CD4-positive, alpha-beta T cell treated with Interferon alpha-2 for 1 hour (primary cell): ENCODE results near the gene ERCC5.
A peak's percentile ranks its signal among the peaks of the same experiment; 100 is the strongest.

Source experiments
- DNase-seq, 2 donors: peaks; one replicate each; pipeline ENCODE4 v3.0.0-alpha.2; 2020 to 2022

Gene ERCC5

DNA sequence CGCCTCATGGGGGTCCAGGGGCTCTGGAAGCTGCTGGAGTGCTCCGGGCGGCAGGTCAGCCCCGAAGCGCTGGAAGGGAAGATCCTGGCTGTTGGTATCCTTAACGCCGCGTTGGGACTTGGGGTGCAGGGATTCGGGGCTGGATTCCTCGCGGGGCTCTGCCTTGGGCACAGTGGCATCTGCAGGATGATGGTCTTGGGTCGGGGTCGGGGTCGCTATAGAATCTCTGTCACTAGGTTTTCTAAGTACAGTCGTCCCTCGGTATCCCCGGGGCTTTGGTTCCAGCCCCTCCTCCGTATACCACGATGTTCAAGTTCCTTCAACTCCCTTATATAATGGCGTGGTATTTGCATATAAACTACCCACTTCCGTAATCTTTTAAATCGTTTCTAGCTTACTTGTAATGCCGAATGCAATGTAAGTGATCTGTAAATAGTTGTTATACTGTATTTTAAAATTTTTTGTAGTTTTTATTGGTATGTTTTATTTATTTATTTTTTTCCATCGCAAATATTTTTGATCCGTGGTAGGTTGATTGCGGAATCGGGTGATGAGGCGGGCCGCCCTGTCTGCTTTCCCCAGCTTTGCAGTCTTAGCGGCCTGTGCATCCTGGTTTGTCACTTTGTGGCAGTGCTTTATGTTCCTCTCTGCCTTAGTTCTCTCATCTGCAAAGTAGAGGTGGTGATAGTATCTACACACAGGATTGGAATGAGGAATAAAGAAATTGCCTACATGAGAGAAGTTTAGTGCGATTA, 606 bp downstream of the ERCC5 start:
- peak; percentile 38 to 60 for DNase-seq

DNA sequence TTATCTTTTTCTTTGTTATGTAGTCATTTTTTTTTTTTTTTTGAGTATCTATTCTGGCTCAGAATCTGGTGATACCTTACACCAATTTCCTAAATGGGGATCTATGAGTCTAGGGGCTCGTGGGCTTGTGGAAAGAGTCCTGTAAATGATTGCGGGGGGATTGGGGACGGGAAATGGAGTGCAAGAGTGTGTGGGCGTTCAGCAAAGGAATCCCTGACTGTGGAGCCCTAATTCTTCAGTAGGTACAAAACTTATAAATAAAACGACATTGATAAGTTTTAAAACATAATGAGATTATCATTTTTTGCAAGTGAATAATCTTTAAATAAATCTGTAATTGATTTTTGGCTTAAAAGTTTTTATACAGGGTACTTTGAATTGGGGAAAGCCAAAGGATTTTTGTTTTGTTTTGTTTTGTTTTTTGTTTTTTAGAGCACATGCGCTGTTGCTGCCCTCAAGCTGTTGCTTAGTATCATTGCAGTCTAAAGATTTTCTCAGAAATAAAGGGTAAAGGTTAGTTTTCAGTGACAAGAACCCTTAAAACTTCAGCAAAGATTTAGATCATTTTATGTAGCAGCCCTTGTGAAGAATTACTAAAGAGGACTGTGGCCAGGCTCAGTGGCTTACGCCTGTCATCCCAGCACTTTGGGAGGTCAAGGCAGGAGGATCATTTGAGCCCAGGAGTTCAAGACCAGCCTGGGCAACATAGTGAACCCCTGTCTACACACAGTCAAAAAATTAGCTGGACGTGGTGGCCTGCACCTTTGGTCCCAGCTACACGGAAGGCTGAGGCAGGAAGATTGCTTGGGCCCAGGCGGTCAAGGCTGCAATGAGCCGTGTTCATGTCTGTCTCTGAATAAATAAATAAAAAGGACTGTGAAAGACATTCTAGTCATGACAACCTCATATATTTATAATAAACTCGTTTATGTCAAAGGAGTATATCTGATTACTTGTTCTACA, 1.7 kb downstream of the ERCC5 start:
- peak in 1 of 2 donors; percentile 52 for DNase-seq

DNA sequence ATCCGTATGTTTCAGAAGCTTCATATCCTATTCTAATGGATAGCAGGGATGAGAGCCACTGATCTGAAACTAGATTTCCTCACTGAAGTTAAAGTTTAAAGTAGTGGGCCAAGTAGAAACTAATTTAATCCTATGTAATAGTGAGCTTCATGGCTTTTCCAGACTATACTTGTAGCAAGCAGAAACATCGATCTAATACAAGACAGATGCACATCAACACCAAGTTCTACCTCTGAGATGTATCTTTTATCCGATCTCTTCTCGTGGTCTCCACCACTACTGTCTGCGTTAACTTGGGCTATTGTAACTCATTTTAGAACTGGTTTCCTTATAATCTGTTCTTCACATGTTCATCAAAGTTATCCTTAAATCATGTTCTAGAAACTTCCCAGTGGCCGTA, 3.1 kb downstream of the ERCC5 start:
- no peak for DNase-seq

- no peak for DNase-seq
Observed at GRCh38 chr13:102852556-102852955, 6.7 kb downstream of the ERCC5 start.

GRCh38 chr13:102854675-102855074, 8.8 kb downstream of the ERCC5 start:
- DNase-seq: peak in 1 of 2 donors; percentile 27

DNA sequence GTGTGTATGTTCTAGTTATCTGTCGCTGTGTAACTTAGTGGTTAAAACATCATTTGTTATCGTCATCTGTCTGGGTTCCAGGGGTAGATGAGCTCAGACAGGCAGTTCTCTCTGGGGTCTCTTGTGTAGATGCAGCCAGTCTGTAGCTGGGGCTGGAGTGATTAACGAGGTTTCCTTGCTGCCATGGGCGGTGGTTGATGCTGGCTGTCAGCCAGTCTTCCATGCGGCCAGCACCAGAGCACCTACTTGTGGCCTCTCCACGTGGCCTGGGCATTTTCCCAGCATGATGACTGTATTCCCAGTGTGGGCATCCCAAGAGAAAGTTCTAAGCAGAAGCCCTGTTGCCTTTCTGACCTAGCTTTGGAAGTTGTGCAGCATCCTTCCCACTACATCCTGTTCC, 10.7 kb downstream of the ERCC5 start:
- DNase-seq: no peak

DNA sequence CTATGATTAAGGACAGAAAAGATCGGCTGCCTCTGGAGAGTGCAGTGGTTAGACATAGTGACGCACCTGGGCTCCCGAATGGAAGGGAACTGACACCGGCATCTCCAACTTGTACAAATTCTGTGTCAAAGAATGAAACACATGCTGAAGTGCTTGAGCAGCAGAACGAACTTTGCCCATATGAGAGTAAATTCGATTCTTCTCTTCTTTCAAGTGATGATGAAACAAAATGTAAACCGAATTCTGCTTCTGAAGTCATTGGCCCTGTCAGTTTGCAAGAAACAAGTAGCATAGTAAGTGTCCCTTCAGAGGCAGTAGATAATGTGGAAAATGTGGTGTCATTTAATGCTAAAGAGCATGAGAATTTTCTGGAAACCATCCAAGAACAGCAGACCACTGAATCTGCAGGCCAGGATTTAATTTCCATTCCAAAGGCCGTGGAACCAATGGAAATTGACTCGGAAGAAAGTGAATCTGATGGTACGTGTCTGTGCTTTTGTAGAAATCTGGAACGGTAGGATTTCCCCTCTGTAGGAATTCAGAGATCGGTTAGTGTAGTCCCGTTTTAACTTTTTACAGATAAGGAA, 16.9 kb downstream of the ERCC5 start:
- no peak for DNase-seq

DNA sequence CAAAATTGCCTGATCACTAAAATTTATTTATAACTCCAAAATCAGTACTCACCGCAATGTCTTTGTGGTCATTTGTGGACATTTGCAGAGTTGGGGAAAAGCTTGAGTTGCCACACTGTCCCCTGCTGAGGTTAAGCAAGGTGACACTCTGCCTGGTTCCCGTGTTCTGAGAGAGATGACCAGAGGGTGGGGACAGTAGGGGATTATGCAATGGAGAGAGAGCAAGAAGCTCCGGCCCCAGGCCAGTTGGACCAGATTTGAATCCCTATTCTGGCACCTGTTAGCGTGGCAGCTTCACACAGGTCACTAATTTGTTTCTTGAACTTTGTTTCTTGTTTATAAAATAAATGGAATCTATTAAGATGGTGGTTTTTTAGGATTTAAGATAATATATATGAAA, 17.8 kb downstream of the ERCC5 start:
- DNase-seq: no peak

- no peak for DNase-seq
Observed at GRCh38 chr13:102868366-102868936, 22.6 kb downstream of the ERCC5 start.

GRCh38 chr13:102869948-102870676, 24.3 kb downstream of the ERCC5 start:
- no peak for DNase-seq

- peak; percentile 33 to 63 for DNase-seq
Observed at GRCh38 chr13:102870677-102871415, 25.0 kb downstream of the ERCC5 start.

DNA sequence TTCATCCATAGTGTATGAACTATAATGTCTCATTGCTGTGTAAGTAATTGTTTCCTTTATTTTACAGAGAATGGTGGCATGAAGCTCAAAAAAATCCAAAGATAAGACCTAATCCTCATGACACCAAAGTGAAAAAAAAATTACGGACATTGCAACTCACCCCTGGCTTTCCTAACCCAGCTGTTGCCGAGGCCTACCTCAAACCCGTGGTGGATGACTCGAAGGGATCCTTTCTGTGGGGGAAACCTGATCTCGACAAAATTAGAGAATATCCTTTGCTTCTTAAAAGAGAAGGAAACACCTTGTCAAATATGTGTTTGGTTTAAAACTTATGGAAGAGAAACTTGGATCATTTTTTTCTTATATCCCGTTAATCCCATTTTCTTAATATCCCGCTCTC, 26.3 kb downstream of the ERCC5 start:
- no peak for DNase-seq

DNA sequence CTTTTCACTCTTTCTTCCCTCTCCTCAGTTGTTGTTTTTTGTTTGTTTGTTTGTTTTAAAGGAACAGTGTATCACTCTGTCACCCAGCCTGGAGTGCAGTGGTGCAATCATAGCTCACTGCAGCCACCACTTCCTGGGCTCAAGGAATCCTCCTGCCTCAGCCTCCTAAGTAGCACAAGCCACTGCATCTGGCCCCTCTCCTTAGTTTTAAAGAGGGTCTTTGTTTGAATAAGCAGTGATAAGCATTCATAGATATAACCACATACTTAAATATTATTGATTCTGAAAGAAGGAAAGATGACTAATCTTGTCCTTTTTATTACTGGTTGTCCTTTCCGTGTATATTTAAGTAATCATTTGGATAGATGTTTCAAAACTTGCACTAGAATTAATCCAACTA, 26.7 kb downstream of the ERCC5 start:
- no peak for DNase-seq

GRCh38 chr13:102873653-102874052, 27.8 kb downstream of the ERCC5 start:
- DNase-seq: no peak

DNA sequence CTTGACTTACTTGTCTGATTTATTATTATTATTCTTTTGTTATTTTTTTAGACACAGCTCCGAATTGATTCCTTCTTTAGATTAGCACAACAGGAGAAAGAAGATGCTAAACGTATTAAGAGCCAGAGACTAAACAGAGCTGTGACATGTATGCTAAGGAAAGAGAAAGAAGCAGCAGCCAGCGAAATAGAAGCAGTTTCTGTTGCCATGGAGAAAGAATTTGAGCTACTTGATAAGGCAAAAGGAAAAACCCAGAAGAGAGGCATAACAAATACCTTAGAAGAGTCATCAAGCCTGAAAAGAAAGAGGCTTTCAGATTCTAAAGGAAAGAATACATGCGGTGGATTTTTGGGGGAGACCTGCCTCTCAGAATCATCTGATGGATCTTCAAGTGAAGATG, 29.4 kb downstream of the ERCC5 start:
- DNase-seq: no peak

GRCh38 chr13:102877303-102877702, 31.5 kb downstream of the ERCC5 start:
- no peak for DNase-seq

DNA sequence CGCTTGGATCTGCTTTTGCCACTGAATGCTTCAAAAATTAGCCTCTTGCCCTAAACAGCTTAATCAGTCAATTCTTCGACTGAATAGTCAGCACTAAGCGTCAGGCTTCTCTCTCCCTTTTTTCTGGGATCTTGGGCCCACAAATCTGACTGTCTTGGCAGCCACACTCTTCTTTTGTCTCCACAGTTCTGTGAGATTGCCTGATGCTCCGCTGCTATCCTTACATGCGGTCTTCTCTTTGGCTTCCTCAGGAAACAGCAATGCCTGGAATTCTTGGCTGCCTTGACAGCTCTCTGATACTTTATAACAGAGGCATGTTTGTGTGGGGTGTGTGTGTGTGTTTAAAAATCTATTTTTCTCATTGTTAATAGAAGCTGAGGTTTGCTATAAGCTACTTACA, 32.6 kb downstream of the ERCC5 start:
- DNase-seq: no peak

GRCh38 chr13:102879793-102880499, 34.1 kb downstream of the ERCC5 start:
- DNase-seq: no peak

DNA sequence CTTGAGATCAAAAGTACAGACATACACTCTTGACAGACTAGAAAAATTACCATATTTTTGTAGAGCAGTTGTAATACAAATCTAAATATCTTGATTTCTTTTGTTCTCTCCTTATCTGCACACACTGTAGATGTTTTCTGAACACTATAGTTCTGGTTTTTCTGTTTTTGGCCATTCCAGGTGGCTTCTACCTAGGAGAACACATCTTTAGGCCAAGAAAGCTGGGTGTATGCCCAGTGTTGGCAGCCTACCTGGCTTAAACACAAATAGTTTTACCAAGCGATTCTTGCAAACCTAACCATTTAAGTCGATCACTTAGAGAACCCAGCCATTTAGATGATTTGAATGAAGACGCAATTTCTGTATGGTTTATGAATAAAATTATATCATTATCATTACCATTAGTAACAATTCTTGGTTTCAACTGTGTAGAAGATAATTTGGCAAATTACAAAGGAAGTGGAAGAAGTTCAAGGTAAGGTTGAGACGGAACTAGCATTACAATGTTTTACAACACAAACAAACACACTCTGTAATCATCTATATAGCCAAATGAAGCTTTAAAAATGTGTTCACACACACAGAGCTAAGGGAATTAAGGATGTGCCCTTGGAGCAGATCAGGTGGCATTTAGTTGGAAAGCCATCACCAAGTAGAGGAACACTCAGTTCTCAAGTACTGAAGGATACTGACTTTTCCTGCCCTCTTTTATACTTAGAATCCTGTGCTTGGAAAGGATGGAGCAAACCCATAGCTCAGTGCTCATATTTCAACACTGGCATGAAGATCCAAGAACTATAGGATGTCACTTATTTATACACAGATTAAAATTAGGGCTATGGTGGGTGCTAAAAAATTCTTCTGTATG, 36.2 kb downstream of the ERCC5 start:
- no peak for DNase-seq

DNA sequence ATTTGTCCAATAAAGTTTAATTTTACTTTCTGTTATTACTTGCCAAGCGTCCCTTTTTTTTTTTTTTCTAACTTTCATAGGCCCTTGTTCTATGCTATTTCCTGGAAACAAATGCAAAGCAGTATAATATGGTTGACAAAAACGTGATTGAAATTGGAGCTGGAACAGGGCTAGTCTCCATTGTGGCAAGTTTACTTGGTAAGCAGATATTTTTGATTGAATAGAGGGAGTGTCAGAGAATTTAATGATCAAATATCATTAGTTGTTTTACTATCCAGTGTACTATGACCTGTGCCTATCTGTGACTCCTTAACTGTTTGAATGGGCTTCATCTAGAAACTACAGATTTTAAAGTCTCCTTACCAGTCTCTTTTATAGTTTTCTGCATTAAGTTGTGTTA, 46.7 kb downstream of the ERCC5 start:
- DNase-seq: no peak
